ENCODE measurements around the gene SNRPE.

SNRPE gene

GRCh38 chr1:203888807-203889251, 27.4 kb downstream of the SNRPE start:
- DNase-seq: no peak

GRCh38 chr1:203891950-203892349, 30.6 kb downstream of the SNRPE start:
- no peak for DNase-seq

GRCh38 chr1:203898458-203899352, 37.3 kb downstream of the SNRPE start:
- no peak for DNase-seq

- DNase-seq: no peak
These were observed 37.9 kb downstream of the SNRPE start for GRCh38 chr1:203899353-203899716.

GRCh38 chr1:203899869-203900714, 38.7 kb downstream of the SNRPE start:
- DNase-seq: no peak

- no peak for DNase-seq
These were observed 40.2 kb downstream of the SNRPE start for GRCh38 chr1:203901581-203901980.

- DNase-seq: no peak
These were observed 43.9 kb downstream of the SNRPE start for GRCh38 chr1:203905275-203905674.

GRCh38 chr1:203906932-203907331, 45.5 kb downstream of the SNRPE start:
- DNase-seq: no peak

GRCh38 chr1:203907901-203908300, 46.5 kb downstream of the SNRPE start:
- DNase-seq: no peak

GRCh38 chr1:203911806-203912205, 50.4 kb downstream of the SNRPE start:
- DNase-seq: no peak

GRCh38 chr1:203913073-203913521, 51.7 kb downstream of the SNRPE start:
- DNase-seq: no peak

- no peak for DNase-seq
These were observed 52.9 kb downstream of the SNRPE start for GRCh38 chr1:203914292-203914691.

GRCh38 chr1:203915811-203916210, 54.4 kb downstream of the SNRPE start:
- DNase-seq: no peak

GRCh38 chr1:203916756-203917155, 55.4 kb downstream of the SNRPE start:
- DNase-seq: no peak
